Activated CD8-positive, alpha-beta T cell treated with anti-CD3 and anti-CD28 coated beads for 36 hours (primary cell): ENCODE results near the gene PSMG1. TPM values are rescaled to one million over a fixed set of nuclear protein-coding genes. Genes with fewer than 3 reads are reported as not detected.

ENCODE experiments used
- ATAC-seq: fragments of 200-7000 bp; cut with Tn5 transposase; one replicate; pipeline ENCODE4 v1.10.0; 2021; ENCODE audit warnings: mild to moderate bottlenecking, moderate library complexity
- CTCF ChIA-PET: fragments of 350-600 bp; sonication (Branson Sonifier 250); formaldehyde crosslinking; loops from one replicate; lab custom pipeline; 2021; ENCODE audit warnings: antibody characterized with exemption; lab: Charles Lee
- POLR2A ChIA-PET: fragments of 350-600 bp; sonication (Branson Sonifier 250); formaldehyde crosslinking; loops from one replicate; lab custom pipeline; 2021; ENCODE audit warnings: antibody characterized with exemption; lab: Charles Lee
- DNase-seq: peaks from one replicate; pipeline ENCODE4 v3.0.0-alpha.2; 2020
- H3K27ac Mint-ChIP-seq: one replicate; pipeline ENCODE4 v1.8.0; 2021; ENCODE audit warnings: mild to moderate bottlenecking, mixed read lengths
- H3K27me3 Mint-ChIP-seq: one replicate; pipeline ENCODE4 v1.8.0; 2021; ENCODE audit warnings: mixed read lengths
- H3K36me3 Mint-ChIP-seq: one replicate; pipeline ENCODE4 v1.8.0; 2021; ENCODE audit warnings: low read depth, mixed read lengths
- H3K4me1 Mint-ChIP-seq: one replicate; pipeline ENCODE4 v1.8.0; 2021; ENCODE audit warnings: low read depth, mixed read lengths
- H3K4me3 Mint-ChIP-seq: one replicate; pipeline ENCODE4 v1.8.0; 2021; ENCODE audit warnings: mild to moderate bottlenecking, moderate library complexity, mixed read lengths
- H3K9me3 Mint-ChIP-seq: one replicate; pipeline ENCODE4 v1.8.0; 2021; ENCODE audit warnings: mixed read lengths
- intact Hi-C: fragments of 100-400 bp; cut with micrococcal nuclease; formaldehyde crosslinking; loops from one replicate; pipeline ENCODE4 v1.10.0; 2022
- total RNA-seq, 2 experiments: library from RNA; stranded (reverse); gene quantifications; one replicate each; pipeline ENCODE4 v1.2.3, GENCODE V29; 2021
- TF ChIP-seq, protein P1 (sequence below): fragments of 200-600 bp; IDR thresholded peaks from one replicate; pipeline ENCODE4 v1.8.0; 2022; ENCODE audit warnings: antibody characterized with exemption, mild to moderate bottlenecking

The PSMG1 gene, protein sequence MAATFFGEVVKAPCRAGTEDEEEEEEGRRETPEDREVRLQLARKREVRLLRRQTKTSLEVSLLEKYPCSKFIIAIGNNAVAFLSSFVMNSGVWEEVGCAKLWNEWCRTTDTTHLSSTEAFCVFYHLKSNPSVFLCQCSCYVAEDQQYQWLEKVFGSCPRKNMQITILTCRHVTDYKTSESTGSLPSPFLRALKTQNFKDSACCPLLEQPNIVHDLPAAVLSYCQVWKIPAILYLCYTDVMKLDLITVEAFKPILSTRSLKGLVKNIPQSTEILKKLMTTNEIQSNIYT
- total RNA-seq = 100 to 1,000 TPM in 1 of 2 experiments, 10 to 100 TPM in 1; 90.9 to 107 TPM

DNA sequence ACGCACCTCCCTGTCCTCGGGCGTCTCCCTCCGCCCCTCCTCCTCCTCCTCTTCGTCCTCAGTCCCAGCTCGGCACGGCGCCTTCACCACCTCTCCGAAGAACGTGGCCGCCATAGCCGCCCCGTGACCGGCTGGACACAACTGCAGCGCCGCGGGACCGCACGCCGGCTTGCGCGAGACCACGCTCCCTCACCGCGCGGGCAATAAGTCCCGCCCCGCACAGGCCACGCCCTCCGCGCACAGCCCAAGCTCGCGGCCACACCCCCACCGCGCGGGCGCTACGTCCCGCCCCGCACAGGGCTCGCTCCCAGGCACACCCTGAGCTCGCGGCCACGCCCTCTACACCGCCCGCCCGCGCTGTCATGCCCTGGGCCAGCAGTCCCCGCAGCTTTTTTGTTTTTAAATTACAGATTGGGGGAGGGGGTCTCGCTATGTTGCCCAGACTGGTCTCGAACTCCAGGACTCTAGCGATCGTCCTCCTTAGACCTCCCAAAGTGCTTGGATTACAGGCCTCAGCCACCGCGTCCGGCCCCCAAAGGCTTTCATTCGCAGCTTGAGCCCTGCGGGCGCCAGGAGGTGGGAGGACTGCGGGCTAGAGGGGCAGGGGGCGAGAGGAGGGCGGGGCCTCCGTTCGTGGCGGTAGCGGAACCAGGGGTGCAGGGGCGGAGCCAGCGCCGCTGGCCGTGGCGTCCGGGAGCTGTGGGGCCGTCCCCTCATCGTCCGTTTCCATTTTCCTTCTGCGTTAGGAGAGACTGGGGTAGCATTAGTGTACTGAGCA lies at the start of gene PSMG1:
Gene PSMG1, minus strand, starts transcription at position 180 of the 778 bp plus-strand sequence. Its CDS starts 66 bp downstream, at position 114.
- TF ChIP-seq, protein P1, sequence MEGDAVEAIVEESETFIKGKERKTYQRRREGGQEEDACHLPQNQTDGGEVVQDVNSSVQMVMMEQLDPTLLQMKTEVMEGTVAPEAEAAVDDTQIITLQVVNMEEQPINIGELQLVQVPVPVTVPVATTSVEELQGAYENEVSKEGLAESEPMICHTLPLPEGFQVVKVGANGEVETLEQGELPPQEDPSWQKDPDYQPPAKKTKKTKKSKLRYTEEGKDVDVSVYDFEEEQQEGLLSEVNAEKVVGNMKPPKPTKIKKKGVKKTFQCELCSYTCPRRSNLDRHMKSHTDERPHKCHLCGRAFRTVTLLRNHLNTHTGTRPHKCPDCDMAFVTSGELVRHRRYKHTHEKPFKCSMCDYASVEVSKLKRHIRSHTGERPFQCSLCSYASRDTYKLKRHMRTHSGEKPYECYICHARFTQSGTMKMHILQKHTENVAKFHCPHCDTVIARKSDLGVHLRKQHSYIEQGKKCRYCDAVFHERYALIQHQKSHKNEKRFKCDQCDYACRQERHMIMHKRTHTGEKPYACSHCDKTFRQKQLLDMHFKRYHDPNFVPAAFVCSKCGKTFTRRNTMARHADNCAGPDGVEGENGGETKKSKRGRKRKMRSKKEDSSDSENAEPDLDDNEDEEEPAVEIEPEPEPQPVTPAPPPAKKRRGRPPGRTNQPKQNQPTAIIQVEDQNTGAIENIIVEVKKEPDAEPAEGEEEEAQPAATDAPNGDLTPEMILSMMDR = no peak
- POLR2A ChIA-PET = interaction anchor here (0.7 to 3.1 kb wide), 15 partner anchors 17 to 961 kb away, joined by 3 to 16 read pairs (median 3); partner anchors contain the start of genes BRWD1 and HMGN1
- DNase-seq (peak; percentile 95), ATAC-seq (peak; percentile 91)
- Mint-ChIP-seq H3K27ac (peak within 1 kb of the TSS; percentile 95), H3K4me1 (peaks cover 53% of the 10 kb centered on the region), H3K9me3 (no peaks in the 10 kb centered on the region), H3K4me3 (peak within 1 kb of the TSS; percentile 87), H3K36me3 (peaks cover 28% of the 10 kb centered on the region), H3K27me3 (no peaks in the 10 kb centered on the region)
- CTCF ChIA-PET = interaction anchor here (0.6 to 1.7 kb wide), 5 partner anchors 9 to 204 kb away, joined by 3 to 5 read pairs (median 3); partner anchors contain the start of gene BRWD1
- intact Hi-C loops = loop anchor here (10.0 kb wide), 2 partner anchors 201 to 419 kb away; a partner anchor contains a TSS

DNA sequence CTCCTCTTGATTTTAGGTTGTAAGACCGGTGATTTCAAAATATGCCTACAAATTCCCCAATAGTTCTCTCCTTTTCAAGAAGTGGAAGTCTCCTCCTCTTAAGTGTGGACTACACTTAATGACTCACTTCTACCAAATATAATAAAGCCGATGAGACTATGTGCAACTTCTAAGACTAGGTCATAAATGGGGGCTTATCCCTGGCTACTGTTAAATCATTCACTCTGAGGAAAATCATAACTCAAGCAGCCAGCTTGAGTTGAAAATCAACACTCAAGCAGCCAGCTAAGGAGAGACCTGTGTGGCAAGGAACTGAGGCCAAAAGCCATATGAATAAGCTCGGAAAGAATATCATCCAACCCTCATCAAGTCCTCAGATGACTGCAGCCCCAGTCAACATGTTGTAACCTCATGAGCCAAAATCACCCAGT lies 49.6 kb upstream of the PSMG1 start:
- TF ChIP-seq, protein P1 = no peak
- H3K4me3 Mint-ChIP-seq = no peak overlapping the region
- ChIA-PET CTCF (no interaction called here), POLR2A (no interaction called here)
- H3K27me3 Mint-ChIP-seq = no peaks in the 10 kb centered on the region
- ATAC-seq (no peak), DNase-seq (no peak)
- peaks cover 5% of the 10 kb centered on the region for H3K4me1 Mint-ChIP-seq
- no peak overlapping the region for H3K27ac Mint-ChIP-seq
- peaks cover 33% of the 10 kb centered on the region for H3K36me3 Mint-ChIP-seq
- intact Hi-C loops = no loop called here
- no peaks in the 10 kb centered on the region for H3K9me3 Mint-ChIP-seq

GRCh38 chr21:39224930-39225329 lies 41.7 kb upstream of the PSMG1 start:
- TF ChIP-seq, protein P1 = no peak
- peaks cover 16% of the 10 kb centered on the region for H3K4me1 Mint-ChIP-seq
- no peaks in the 10 kb centered on the region for H3K27me3 Mint-ChIP-seq
- no peaks in the 10 kb centered on the region for H3K9me3 Mint-ChIP-seq
- H3K4me3 Mint-ChIP-seq = no peak overlapping the region
- ATAC-seq = no peak
- H3K27ac Mint-ChIP-seq = no peak overlapping the region
- POLR2A ChIA-PET = no interaction called here
- intact Hi-C loops = no loop called here
- H3K36me3 Mint-ChIP-seq = peaks cover 25% of the 10 kb centered on the region
- CTCF ChIA-PET = no interaction called here
- DNase-seq = no peak

DNA sequence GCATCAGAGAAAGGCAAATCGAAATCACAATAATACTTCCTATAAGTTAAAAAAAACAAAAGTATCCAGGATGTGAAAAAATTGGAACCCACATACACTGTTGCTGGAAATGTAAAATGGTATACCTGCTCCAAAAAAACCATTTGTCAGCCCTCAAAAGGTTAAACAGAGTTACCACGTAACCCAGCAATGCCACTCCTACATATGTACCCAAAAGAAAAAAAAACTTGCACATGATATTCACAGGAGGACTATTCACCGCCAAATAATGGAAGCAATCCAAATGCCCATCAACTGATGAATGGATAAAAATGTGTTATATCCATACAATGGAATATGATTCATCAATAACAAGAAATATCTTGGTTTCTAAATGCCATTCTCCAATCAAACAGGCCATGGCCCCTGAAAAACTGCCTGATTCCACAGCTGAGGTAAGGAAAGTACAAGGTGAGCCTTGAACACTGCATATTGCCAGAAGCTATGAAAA lies 38.8 kb upstream of the PSMG1 start:
- Mint-ChIP-seq H3K36me3 (peaks cover 23% of the 10 kb centered on the region), H3K27me3 (no peaks in the 10 kb centered on the region), H3K27ac (no peak overlapping the region), H3K4me3 (no peak overlapping the region), H3K4me1 (peaks cover 26% of the 10 kb centered on the region), H3K9me3 (no peaks in the 10 kb centered on the region)
- DNase-seq = no peak
- intact Hi-C loops = no loop called here
- POLR2A ChIA-PET = interaction anchor here (0.7 kb wide), 1 partner anchor 1763 kb away, joined by 3 read pairs; no protein-coding TSS in a partner anchor
- CTCF ChIA-PET = no interaction called here
- TF ChIP-seq, protein P1 = no peak
- ATAC-seq = no peak
